HuH-7 (cell line): ENCODE results near the gene CCDC148.
A peak's percentile ranks its signal among the peaks of the same experiment; 100 is the strongest.

Experiments used
- DNase-seq: peaks from one replicate; pipeline ENCODE4 v3.0.0; 2011; ENCODE audit warnings: low spot score

The CCDC148 gene

DNA sequence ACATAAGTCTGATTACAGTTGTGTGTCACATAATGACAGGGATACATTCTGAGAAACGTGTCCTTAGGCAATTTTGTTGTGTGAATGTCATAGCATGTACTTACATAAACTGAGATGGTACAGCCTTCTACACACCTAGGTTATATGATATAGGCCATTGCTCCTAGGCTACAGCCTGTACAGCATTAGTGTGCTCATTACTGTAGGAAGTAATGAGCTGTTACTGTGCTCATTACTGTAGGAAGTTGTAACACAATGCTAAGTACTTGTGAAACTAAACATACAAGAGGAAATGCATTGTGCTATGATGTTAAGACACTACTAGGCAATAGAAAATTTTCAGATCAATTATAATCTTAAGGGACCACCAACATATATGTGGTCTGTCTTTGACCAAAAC lies 282.1 kb downstream of the CCDC148 start:
- no peak for DNase-seq

GRCh38 chr2:158172719-158173118 lies 283.8 kb downstream of the CCDC148 start:
- no peak for DNase-seq

GRCh38 chr2:158154596-158154995 lies 302.0 kb downstream of the CCDC148 start:
- no peak for DNase-seq

- DNase-seq = no peak
Measured at GRCh38 chr2:158153270-158154015, 303.1 kb downstream of the CCDC148 start.

DNA sequence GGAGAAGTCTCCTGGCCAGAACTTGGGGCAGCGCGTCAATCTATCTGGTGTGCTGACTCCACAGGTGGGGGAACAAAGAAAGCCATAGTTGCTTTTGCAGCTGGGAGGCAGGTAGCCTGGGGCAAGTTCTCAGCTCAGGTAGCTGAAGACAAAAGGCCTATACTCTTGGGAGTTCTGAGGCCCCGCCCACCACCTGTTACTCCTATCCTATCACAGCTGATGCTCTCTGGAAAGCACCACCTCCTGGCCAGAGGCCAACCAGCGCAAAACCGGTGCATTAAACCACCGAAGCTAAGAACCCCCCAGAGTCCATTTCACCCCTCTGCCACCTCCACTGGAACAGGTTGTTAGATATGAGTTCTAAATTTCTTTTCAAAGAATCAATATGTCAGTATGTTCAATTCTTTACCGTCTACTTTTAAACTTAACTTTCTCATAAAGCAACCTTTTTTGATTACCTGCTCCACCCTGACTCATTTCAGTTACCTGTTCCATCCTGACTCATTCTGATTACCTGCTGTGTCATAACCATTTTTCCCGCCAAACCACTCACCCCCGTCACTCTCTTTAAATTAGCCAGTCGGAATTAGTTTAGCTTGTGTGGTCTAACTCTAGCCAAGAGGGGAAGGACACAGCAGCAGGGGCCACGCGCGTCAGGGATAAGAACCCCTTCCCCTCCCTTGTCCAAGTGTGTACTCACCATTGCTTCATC lies 311.5 kb downstream of the CCDC148 start:
- DNase-seq = no peak

DNA sequence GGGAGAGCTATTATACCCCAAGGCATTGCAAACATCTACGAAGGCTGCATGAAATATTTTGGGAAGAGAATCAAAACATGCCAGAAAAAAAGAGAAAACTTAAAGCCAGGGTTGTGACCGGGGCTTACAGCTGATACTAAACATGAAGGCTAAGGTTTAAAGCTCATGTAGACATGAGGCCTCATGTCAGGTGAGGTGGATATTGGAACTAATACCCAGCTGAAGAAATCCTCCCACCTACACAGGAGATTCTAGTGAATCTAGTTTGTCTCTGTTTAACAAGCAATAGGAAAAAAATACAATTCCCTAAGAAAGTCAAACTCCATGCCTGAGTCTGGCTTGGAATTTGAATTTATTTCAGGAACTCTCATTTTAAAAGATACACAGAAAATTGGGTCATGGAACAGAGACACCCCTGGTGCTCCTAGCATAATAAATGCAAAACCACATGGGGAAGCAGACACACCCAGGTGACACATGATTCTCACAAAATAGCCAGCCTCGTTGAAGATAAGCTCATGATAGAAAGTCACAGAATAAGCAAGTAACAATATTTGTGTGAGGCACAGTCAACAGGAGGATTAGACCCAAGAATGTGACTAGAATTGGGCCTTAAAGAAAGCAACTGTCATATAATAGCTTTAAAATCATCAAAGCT lies 312.7 kb downstream of the CCDC148 start:
- no peak for DNase-seq

DNA sequence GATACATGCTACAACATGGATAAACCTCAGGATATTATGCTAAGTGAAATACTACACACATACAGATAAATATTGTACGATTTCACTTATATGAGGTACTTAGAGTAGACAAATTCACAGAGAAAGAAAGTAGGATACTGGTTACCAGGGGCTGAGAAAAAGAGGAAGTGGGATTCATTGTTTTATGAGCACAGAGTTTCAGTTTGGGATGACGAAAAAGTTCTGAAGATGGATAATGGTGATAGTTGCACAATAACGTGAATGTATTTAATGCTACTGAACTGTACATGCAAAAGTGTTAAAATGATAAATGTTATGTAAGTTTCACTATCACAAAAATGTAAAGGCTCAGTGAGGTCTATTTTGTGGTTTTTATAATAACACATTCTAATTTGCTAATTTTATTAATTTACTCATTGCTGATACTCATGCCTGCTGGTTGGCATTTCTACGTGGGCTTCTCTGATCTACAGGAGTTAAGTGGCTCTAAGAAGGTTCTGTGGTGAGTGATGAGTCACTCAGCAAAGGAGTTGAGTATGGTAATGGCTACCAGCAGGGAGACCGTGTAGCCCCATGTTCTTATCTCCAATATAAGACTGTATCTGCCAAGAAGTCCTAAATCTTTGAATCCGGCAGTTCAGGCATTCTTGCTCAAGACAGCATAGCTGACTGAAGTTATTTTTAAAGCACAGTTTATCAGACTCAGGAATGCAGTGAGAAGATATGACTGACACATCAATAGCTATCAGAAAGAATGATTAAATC lies 313.8 kb downstream of the CCDC148 start:
- no peak for DNase-seq

DNA sequence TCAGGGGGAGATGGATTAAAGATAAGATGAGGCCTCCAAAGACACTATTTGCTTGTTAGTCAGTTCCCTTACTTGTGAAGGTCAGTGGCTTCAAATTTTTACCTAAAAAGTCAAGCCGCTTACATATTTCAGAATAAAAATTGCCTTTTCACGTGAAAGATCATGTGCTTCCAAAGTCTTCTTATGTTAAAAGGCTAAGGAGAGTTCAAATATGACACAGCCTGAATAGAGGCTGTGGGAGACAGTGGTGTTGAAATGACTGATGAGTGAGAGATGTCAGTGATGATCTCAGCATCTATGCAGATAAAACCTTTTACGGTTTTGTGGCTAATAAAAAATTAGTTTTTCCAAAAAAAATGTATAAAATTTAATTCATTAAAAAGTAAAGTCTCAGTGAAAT lies 314.4 kb downstream of the CCDC148 start:
- DNase-seq = no peak

- DNase-seq = no peak
Measured at GRCh38 chr2:158140201-158140600, 316.4 kb downstream of the CCDC148 start.

DNA sequence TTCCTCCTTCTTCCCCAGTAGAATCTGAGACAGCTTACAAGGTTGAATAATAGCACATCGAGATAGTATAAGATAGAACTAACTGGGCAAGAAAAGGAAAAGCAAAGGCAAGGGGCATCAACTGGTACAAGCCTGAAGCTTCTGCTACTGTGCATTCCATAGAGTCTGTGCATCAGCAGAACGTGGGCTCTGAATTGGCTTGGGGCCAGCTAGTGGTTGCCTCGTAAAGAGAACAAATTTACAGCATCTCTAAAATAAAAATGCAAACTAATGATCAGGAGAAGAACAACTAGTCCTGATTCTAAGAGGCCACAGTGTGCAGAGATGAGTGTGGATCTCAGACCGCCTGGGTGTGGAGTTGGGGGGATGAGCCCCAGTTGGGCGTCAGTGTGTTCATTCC lies 318.3 kb downstream of the CCDC148 start:
- no peak for DNase-seq

DNA sequence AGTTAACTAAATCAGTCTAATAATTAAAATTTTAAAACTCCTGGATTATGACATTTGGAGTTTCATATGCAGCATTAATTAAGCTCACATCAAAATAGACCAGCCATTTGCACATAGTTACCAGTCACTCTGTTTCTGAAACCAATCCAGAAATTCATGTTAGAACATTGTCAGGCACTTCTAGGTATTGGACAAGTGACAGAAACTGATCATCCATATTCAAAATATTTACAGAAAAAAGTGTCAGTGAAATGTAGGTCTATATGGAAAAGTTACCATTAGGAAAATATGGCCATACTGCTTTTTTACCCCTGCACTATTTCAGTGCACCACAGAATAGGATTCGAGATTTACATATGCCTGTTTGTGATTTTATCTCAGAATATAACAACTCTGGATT lies 321.5 kb downstream of the CCDC148 start:
- DNase-seq = no peak

DNA sequence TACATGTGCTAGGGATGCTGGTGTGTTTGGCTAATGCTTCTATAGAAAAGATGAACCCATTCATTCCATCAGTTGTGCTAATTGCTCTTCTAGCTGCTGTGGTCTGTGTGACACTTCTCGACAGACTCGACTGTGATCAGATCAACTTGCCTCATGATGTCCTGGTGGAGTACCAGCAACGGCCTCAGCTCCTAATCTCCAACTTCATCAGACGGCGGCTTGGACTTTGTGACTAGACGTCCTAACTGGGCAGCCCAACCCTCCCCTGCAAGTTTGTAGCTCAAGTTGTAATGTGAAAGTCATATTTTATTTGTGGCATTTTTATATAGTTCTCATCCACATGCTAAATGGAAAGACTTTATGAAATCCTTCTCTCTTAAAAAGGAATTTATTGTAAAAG lies 321.9 kb downstream of the CCDC148 start:
- DNase-seq = peak; percentile 31

- DNase-seq = no peak
Measured at GRCh38 chr2:158134055-158134454, 322.5 kb downstream of the CCDC148 start.

DNA sequence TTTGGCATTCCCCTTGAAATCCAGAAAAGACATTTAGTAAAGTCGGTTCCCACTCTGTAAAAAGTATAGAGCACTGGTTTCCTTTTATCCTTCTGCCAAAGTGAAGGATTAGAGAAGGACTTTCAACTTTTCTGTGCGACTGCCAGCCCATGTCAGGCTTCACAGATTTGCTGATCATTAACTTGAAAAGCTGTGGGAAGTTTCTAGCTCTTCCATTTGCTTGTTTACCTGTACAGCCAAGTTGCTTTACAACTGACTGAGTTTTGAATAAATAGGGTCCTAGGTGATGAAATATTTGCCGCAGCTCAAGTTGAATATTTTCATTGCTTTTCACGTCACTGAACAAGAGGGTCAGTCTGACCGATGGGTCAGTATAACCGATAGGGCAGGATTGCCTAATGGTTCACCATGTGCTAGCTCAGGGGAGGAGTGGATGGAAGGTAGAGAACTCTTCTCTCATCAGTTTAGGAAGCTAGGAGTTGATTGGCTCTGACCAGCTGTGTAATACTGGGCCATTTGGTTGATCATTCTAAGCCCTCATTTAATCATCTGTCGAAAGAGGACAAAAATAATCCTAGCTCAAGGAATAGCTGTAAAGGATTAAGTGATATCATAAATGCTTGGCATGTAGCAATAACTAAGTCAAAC lies 324.5 kb downstream of the CCDC148 start:
- peak; percentile 36 for DNase-seq

GRCh38 chr2:158131483-158131912 lies 325.1 kb downstream of the CCDC148 start:
- no peak for DNase-seq

DNA sequence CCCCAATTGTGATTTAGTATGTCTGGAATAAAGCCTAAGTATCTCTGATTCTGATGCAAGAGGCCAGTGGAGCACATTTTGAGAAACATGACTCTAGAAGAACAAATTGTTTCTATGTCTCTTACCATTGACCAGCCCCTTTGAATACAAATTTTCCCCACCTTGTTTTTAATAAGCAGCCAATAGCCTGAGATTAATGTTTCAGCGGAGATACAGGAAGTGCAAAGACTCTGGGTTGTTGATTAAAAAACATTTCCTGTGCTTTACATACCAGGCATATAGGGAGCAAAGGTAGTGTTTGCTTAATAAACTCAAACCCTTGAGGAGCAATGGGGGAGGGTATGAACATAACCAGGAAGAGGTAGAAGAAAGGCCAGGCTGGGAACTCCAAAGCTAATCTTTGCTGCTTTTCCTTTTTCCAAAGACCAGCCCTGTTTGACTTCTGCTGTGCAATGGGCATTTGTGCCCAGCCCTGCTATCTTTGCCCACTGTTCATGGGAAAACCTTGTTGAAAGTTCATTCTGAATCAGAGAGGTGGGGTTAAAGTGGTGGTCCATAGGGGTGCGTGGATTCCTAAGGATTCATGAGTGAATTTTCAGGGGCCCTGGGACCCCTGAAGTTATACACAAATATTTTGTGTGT lies 325.6 kb downstream of the CCDC148 start:
- DNase-seq = no peak

GRCh38 chr2:158129037-158129436 lies 327.5 kb downstream of the CCDC148 start:
- no peak for DNase-seq

DNA sequence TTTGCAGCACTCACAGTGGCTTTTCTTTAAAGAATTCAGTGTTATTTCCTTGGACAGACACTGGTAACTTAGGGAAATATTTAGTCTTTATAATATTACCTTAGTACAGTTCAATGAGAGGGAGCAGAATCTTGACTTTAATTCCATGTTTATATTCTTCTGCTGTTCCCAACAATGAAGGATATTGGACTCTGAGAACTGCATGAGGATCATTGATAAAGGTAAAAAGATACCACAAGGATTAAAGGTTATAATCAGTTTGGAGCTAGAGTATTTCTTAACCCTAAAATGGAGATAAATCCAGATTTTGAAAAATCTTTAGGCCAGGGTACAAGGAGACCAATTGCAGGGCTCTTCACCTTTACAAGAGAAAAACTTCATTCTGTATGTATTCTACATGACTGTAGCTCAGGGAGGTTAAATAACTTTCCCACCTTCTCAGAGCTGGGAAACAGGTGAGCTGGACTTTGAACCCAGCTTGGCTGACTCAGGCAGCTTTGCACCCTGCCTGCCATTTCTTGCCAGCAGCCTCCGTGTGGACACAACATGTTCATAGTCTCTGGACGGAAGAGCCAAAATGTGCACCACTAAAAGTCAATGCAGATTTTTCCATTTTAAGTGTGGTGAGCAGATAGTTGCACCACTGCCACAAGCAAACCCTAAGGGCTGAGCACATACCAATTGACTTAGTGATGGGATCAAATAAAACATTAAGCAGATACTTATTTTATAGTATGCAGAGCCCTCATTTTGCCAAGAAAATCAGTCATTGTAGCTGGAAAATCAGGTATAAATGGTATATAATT lies 328.2 kb downstream of the CCDC148 start:
- no peak for DNase-seq

DNA sequence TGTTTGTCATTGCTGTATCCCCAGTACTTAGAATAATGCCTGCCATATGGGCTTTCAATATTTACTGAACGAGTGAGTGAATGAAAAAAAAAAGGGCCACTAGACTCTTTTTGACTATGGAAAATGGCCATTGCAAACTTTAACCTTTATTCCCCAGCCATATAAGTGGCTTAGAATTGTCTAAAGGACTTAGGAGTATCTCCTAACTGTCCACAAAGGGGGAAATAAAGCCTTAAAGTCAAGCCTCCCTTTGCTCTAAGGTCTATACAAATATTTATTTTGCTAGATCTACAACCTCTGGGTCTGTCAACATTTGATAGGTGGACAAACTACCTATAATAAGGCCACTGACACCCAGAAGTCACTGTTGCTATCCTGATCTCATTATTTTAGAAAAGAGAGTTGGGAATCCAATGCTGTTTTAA lies 329.2 kb downstream of the CCDC148 start:
- no peak for DNase-seq

DNA sequence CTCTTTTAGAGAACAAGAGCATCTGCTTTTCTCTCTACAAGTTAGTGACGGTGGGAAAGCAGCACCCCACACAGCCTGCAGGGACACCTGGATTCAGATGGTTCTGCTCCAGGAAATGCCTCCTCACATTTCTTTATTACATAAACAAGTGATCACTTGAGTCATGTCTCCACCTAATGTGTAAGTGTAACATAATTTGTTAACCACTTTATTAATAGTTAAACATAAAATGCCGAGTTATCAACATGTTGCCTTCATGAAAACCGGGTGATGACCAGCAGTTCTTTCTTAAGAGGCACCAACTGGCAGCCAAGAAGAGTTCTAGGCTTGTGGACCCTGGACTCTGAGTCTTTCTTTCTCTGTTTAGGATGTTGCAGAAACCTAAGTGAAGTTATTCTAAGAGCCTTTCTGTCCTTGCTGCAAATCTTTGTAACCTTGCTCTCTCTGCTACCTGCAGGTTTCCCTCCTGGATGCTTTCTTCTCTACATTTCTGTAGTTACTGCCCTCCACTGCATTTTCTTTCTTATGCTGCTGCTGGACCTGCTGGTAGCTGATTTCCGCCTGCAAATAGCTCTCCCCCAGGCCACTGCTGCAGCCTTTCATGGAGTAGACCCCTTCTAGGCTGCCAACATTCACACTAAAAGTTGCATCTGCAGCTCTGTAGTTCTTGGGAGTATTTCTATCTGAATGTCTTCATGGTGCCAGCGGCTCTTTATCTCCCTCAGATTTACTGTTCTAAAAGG lies 330.6 kb downstream of the CCDC148 start:
- no peak for DNase-seq
